DMS79 treated with DMSO at 0.1 percent for 48 hours (cell line): ENCODE results near the gene CAV3.

Source experiments
- DNase-seq: peaks from one replicate; lab custom pipeline; 2025; lab: John Stamatoyannopoulos, UW

CAV3 gene

DNA sequence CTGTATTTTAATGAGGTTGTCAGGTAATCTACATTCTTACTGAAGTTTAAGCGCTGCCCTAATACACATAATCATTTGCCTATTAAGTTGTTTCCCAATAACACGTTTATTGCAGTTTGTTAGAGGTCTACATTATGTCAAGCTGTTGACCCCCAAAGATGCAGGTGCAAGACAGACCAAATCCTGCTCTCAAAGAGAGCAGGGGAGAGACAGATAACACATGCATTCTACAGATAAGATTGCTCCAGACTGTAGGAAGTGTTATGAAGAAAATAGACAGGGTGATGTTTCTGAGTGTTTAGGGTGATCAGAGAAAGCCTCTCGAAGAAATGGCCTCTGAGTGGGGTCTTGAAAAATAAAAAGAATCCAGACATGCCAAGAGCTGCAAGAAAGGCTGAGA, 60.6 kb downstream of the CAV3 start:
- no peak for DNase-seq
